Medulla oblongata (tissue), 1 donor: ENCODE results near the gene PCGF1.

Experiments used
- DNase-seq: peaks from one replicate; pipeline ENCODE4 v3.0.0-alpha.2; 2015; ENCODE audit errors: extremely low spot score

Gene PCGF1

GRCh38 chr2:74515271-74515980 lies 7.9 kb upstream of the PCGF1 start:
- no peak for DNase-seq

- no peak for DNase-seq
Measured at GRCh38 chr2:74514368-74515270, 7.1 kb upstream of the PCGF1 start, which contains the start of gene TLX2. Gene TLX2, plus strand, starts transcription at chr2:74514450. Its CDS starts 357 bp downstream, at chr2:74514807.

- no peak for DNase-seq
Measured at GRCh38 chr2:74513605-74514367, 6.3 kb upstream of the PCGF1 start.

GRCh38 chr2:74512744-74513604 lies 5.5 kb upstream of the PCGF1 start:
- DNase-seq, result no peak

DNA sequence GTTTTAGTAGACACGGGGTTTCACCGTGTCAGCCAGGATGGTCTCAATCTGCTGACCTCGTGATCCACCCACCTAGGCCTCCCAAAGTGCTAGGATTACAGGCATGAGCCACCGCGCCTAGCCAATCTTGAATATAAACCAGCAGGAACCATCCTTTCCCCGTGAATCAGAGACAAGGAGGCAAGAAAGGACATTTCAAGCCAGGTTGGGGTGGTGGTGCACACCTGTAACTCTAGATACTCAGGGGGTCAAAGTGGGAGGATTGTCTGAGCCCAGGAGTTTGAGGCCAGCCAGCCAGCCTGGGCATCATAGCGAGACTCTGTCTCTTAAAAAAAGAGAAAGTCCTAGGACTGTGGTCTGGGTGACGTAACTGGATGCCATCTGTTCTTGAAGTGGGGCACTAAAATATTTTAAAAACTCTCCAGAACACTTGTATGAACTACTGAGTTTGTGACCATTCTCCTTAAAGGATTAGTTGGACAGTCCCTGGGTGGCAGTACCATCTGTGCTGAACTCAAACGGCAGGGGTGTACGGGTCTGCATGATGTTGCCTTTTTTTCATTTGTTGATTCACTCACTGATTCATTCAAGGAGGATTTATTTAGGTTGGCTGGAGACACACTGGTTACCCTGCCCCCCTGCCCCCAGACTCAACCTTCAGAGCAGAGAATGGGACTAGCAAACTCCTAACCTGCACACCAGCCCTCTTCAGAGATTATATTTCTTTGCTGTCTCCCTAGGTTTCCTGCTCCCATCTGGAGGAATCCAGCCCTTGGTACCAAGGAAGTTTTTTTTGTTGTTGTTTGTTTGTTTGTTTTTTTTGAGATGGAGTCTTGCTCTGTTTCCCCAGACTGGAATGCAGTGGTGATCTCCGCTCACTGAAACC lies 3.9 kb upstream of the PCGF1 start:
- DNase-seq, result no peak

DNA sequence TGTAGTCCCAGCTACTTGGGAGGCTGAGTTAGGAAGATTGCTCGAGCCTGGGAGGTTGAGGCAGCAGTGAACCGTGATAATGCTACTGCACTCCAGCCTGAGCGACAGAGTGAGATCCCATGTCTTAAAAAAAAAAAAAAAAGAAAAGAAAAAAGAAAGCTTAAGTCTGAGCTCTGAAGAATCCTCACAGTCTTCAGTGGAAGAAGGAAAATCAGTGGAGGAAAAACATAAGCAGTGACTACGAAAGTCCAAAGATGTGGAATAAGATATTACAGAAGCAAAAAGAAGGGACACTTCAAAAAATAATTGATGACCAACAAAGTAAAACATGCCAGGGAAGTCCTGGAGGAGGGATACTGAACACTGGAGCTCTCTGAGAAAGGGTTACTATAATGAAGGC lies 2.8 kb upstream of the PCGF1 start:
- DNase-seq, result no peak

GRCh38 chr2:74507926-74508520 lies 528 bp upstream of the PCGF1 start:
- no peak for DNase-seq

GRCh38 chr2:74505448-74506246 lies 1.8 kb downstream of the PCGF1 start:
- no peak for DNase-seq

DNA sequence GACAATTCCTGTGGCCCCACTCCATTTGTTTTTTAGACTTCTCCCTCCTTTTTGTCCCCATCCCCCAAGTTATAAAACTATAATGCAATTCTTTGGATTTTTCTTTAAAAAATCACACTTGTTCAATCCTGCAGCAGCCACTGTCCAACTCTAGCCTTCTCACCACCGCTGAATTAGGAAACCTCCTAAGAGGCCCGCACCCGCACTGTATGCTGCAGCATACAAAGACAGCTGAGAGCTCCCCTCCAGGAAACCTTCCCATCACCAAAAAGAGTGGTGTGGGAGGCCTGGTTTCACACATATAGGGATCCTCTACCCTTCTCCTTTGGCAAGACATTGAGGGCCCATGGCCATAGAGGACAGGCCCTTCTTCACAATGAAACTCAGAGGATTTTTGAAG lies 2.9 kb downstream of the PCGF1 start:
- no peak for DNase-seq

DNA sequence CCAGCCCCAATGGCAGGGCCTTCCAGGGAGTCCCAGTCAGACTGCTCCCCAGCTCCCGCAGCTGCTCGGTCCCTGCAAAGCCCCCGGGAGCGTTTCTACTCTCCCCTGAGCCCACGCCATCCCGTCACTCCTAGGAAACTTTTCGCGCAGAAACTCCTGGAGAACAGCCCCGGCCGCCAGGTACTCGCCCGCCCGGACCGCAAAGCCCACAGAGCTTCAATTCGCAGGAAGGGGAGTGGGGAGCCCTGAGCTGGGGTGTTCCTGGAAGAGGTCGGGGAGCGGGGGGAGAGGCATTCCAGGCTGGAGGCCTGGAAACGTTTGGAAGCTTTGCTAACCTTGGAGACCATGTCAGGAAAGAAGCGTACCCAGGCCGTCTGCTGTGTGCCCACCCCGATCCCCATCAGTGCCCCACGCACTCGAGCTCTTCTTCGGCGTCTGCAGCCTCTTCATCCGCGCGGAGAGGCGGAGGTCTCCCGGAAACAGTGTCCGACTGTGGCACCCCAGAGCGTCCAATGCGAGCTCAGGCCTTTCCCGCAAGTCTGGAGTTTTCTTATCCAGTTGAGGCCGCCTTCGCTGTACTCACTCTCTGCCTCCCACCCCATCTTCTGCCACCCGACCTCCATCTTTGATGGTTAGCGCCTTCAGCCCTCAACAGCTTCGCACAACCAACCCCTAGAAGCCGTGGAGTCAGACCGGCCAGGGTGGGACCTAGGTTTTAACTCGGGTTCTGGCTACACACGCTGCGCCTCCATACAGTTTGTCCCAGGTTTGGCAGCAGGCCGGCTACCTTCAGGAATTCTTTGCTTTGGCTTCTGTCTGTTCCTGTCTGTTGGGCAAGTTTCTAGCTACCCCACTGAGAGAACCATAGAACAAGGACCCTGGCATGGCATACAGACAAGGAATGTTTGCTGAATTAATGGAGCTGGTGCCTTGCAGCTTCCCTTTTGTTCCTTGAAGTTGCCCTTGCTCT lies 3.7 kb downstream of the PCGF1 start:
- DNase-seq, result no peak

DNA sequence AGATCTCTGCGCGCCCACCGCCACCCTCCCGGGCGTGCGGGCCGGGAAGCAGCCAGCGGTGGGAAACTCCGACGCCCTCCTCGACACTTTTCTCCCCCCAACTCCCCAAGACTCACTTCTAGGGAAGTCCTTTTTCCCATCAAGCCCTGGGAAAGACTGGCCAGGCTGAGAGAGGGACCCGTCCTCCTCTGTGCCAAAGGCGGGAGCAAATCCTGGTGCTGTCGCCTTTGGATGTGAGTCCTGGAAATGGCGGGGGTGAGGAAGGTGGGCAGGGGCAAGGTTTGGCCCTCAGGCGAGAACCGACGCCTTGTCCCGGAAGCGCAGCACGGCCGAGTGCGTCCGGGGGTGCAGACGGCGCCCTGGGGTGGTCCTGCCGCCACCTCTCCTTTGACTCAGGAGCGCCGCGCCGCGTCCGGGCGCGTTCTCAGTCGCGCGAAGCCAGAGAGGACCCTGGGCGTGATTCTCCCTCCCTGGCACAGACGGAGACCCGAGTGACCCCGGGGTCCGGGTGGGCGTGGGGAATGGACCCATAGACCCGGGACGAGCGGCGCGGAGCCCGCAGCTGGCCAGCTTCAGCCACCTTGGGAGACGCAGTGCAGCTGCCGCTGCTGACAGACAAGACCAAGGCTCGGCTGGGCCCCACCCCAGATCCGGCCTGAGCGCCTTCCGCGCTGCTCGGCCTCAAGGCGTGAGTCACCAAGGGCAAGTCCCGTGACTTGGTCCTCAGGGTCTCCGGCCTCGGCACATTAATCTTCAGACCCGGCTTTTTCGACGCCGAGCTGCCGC lies 4.6 kb downstream of the PCGF1 start:
- no peak for DNase-seq

DNA sequence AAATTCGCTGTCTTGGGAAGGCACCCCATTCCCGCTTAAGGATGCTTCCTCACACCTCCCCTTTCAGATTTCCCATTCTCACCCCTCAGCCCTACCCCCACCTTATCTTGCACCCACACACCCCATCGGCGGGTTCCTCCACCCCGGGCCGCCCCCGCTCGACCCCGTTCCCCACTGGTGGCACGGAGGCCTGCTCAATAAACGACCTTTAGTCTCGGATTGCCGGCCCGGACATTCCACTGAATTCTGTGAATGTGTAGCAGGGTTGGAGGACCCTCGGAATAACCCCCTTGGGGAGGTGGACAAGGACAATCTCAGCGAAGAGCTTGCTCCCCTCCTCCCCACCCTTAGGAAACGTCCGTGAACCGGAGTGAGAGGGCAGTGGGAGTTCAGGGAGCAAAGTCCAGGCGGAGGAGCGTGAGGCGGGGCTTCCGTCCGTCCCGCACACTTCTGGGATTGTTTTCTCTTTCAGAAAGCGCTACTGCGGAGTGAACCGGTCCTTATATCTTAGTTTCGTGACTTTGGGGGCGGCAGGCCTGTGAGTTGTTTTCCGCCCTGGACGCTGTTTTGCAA lies 5.3 kb downstream of the PCGF1 start:
- no peak for DNase-seq

DNA sequence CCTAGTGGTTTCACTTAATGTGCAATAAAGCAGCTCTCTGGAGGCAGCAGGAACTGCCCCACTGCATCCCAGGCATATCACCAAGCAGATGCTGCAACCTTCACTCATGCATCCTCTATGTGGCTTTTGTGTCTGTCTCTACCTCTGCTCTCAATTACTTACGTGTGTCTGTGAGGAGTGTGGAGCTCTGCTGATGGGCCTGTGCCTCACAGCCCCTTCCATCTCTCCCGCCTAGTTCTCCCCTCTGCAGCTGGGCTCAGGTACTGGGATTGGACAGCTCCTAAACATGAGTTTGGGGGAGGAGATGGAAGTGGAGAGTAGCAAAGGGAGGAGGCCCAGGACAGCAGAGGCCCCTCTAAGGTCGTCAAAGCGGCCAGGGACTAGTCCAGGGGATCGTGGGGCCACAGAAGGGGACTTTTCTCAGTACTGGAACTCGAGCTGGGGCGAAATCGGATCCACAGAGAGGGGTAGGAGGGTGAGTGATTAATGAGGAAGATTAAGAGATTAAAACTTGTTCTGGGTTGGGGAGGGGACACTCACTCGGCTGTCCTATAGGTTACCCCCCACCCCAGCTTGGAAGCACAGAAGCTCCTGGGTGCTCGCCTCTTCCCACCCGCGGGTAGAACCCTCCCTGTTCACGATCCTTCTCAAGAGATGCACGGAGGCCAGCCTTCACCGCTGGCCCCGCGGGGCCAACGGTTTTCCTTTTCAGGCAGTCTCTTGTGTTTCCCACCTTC lies 6.0 kb downstream of the PCGF1 start:
- no peak for DNase-seq

GRCh38 chr2:74500578-74500946 lies 6.9 kb downstream of the PCGF1 start:
- DNase-seq, result no peak

DNA sequence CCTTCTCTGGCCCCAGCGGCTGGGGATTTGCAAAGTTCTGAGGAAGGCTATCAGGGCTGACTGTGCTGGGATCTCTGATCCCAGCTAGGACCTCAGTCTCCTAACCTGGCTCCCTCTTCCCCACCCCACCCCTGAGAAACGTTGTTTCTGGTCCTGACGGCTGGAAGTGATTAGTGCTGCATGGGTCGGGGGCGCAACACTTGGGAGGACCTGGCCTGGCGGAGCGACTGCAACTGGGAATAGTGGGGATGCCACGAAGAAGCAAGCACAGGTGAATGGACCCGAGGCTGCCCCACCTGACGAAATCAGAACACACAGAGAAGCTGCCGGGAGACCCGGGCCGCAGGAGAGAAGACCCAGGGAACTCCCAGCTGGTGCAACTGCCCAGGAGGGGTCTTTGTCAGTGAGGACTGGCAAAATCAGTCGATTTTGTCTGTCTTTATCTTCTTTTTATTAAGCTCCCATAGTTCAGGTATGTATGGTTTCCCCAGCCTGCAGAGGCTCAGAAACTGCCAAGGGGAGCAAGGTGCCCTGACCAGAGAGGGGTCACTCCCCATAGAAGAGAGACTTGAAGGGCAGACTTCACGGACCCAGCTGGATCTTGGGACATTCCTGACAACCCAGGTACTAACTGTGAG lies 7.4 kb downstream of the PCGF1 start:
- no peak for DNase-seq
